A549 treated with DMSO at 1 μM for 4 hours (cell line): Measurements from ENCODE around the gene MTMR8. TPM values are rescaled to one million over a fixed set of nuclear protein-coding genes. Genes with fewer than 3 reads are reported as not detected.

ENCODE experiments used
- total RNA-seq: library from RNA; stranded (reverse); fragments of 200-300 nt; extraction: Qiagen RNA extraction; gene quantifications from 5 replicates; pipeline ENCODE4 v1.2.3, GENCODE V29; 2022; ENCODE audit warnings: low read depth

MTMR8 gene
- 0.45 to 0.92 TPM (median 0.50 TPM) in 5 replicates for total RNA-seq

DNA sequence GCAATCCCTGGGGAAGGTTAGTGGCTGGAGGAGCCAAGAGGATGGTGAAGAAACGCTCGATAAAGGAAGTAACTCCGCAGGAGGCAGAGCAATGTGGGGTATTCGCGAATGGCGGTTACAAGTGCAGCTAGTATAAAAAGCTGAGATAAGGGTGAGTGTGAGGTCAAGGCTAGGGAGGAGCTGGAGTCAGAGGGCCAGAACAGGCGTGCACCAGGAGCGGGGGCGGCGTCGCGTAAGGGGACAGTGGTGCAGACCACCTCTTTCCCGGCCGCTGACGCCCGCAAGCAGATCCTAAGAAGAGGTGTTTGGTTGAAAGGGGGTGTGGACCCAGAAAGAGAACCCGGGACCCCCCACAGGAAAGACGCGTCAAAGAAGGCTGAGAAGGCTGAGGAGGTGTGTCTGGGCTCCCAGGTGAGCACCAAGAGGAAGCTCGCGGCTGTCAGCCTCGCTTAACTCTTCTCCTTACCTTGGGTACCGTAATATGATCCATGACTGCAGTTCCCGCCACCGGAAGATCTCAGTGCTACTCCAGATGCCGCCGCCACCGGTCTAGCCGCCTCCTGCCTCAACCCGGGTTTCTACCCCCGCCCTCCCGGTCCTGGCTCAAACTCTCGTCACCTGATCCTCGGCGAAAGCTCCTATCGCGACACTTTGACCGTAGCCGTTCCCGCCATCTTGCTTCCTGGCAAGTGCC is at the start of gene MTMR8:
Gene MTMR8, minus strand, starts transcription at position 579 of the 694 bp plus-strand sequence. Its CDS starts 89 bp downstream, at position 490.

DNA sequence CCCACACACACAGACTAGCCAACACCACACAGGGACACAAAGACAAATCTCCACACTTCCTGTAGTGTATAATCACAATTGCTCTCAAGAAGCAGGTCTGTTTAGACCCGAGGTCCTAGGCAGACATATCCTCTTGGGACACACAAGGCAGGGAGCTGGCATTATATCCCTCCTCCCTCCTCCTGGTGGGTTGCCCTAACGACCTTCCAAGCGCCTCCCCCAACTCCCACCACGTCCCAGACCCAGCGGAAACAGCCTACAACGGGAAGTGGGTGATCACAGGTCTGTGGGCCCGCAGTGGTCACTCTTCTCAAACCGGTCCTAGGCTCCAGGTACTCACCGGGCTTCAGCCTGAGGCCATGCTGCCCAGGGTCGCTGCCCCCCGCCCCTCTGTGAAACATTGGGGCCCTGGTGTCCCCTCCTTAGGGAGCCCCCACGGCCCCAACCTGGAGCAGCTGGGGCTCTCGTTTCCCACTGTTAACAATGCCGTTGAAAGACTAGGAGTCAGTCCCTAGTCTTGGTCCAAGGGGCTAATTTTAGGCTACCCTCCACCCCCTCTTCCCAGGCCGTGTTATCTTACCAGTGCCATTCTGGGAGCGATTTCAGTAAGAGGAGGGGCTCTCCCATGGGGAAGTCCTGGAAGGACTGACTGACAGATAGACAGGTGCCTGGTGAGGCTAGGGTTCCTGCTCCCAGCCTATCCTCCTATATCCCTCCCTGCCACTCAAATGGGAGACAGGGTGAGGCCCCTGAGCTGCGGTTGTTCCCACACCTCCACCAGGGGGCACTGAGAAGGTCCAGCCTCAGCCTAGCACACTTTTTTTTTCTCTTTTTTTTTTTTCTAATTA is 164.9 kb downstream of the MTMR8 start, which contains the start of gene ASB12:
Gene ASB12, minus strand, starts transcription at position 485 of the 848 bp plus-strand sequence. CDS start 4,957 bp downstream, outside the sequence.

Other genes with a start within 250 kb of the MTMR8 start
- gene AMER1, start 189.7 kb downstream of the MTMR8 start, total RNA-seq = 2.4 to 3.5 TPM (median 2.9 TPM) in 5 replicates
- gene ASB12, start 164.8 kb downstream of the MTMR8 start, total RNA-seq = 0.07 to 0.08 TPM in 2 of 5 replicates, not detected in the others